Measurements from ENCODE around the gene ISY1. TPM values are rescaled to one million over a fixed set of nuclear protein-coding genes. Genes with fewer than 3 reads are reported as not detected.
"Not testable (repeated sequence)": the region's sequence is repeated elsewhere in the genome, so short reads cannot be mapped to it uniquely, and the experiment has no call there.

Gene ISY1
- total RNA-seq, 1 experiment from 2014 or later = 46.6 TPM

GRCh38 chr3:129120254-129121004 lies 40.4 kb downstream of the ISY1 start:
- peak; percentile 96 for DNase-seq (ENCODE audit: low read depth)

DNA sequence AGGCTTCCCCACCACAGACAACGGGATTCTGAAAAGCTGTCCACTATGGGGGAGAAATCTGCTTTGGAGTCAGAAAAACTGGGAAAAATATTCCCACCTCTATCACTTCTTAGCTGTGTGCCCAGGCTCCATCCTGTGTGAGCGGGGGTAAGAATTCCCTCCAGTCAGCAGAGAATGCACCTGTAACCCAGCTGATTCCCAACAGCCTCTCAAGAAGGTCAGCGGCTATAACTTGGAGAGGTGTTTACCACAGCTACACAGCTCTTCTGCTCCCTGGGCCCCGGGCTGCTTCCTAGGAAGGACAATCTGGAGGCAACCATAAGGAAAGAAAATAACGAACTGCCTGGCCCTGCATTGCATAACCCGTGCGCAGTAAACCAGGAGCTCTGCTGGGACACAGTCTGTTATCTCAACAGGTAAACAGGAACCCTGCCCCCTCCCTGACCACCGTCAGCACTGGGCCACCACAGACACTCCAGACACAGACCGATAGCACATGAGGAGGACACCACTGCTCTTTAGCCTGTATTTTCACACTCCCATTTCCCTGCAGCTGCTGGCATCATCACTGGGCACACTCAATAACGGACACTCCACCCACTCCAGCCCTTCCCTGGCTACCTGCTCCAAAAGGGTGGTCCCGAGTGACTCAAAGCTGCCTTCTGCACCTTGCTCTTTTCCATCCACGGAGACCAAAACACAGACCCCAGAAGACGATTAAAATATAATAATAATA lies 41.3 kb downstream of the ISY1 start:
- DNase-seq (ENCODE audit: low read depth) = no peak

DNA sequence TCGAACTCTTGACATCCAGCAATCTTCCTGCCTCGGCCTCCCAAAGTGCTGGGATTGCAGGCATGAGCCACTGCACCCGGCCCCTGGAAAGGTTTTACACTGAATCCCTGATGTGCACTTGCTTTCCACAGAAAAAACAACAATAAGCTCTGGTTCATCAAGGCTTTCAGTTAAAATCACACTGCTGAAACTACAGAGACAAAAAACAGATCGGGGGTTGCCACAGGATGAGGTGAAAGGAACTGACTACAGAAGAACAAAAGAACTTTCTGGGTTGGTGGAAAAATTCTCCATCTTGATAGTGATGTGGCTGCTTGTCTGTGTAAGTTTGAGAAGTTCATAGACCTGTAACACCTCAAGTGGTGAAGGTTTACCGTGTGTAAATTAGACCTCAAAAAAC lies 42.1 kb downstream of the ISY1 start:
- DNase-seq (ENCODE audit: low read depth) = no peak

DNA sequence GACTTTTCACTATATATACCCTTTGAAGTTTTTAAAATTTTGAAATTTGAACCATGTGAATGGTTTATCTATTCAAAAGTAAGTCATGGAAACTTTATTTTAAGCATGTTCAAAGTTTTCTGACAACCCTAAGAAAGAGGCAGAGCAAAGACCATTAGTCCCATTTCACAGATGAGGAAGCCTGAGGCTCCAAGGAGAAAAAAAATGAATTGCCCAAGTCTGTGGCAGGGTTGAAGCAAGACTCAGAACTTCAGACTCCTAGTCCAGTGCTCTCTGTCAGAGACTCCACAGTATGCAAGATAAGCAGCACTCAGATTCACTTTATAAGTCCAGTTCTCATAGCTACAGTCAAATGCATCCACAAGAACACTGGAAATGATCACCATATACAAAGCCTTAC lies 43.7 kb downstream of the ISY1 start:
- DNase-seq (ENCODE audit: low read depth) = no peak

GRCh38 chr3:129116482-129116946 lies 44.3 kb downstream of the ISY1 start:
- DNase-seq (ENCODE audit: low read depth) = no peak

- no peak for DNase-seq (ENCODE audit: low read depth)
Observed at GRCh38 chr3:129114455-129114854, 46.4 kb downstream of the ISY1 start.

GRCh38 chr3:129112308-129113052 lies 48.4 kb downstream of the ISY1 start:
- DNase-seq (ENCODE audit: low read depth) = no peak

GRCh38 chr3:129111076-129111780 lies 49.6 kb downstream of the ISY1 start:
- not testable (repeated sequence) for DNase-seq (ENCODE audit: low read depth)

GRCh38 chr3:129107793-129108192 lies 53.1 kb downstream of the ISY1 start:
- DNase-seq (ENCODE audit: low read depth) = no peak

DNA sequence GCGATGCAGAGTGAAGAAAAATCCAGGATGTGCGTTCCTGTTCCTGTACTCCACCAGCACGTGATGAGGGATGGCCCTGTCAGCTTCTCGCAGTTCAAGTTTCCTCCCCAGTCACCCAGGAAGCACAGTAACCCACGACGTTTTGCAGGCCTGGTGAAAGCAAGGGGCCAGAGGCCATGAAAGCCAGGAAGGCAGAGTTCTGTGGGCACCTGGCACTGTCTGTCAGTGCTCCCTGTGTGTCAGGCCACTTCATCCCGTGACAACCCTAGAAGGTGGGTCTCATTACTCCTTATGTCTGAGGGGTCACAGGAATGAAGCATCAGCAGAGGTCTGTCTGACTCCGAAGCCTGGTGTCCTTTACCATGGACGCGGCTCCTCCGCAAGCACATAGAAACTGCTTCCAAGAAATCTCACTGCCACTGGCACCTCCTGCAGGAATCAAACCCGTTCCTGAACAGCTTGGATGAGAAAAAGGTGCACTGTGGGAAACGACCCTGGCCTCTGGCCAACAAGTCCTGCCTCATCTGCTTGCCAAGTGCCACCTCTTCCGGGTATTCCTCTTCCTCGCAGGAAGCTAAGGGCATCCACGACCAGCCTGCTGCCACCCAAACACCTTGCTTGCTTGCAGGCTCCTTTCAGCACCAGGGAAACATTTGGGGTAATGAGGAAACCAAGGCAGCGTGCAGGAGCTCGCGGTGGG lies 53.8 kb downstream of the ISY1 start:
- no peak for DNase-seq (ENCODE audit: low read depth)

DNA sequence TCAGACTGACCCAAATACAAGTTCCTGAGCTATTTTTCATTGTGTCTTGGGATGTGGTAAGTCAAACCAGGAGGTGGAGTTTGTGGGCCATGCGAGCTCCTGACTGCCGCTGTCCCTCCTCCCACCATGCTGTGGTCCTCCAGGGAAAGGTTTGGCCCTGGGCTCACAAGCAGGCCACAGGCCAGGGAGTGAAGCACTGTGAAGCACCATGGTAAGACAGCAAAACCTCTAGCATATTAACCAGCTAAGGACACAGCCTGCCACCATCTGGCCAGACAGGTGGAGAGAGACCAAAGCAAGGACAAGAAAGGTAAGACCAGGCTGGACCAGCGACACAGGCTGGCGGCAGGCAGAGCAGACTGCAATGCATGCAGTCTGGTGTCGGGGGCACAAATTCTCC lies 54.5 kb downstream of the ISY1 start:
- DNase-seq (ENCODE audit: low read depth) = no peak

DNA sequence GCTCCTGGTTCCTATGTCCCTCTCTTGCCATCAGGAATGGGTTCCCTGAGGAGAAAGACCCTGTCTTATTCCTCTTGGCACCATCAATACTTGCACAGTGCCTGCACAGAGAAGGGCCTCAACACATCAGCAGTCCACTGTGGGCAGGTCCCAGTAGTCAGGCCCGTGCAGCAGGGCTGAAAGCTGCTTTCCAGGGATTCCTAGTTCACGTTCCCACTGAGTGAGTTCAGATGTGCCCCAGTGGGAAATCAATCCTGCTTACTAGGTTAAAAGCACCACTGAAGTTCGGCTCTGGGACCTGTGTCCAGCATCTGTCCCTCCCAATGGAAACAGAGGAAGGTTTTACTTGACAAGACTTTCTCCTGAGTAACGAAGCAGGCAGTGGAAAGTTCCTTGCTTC lies 55.0 kb downstream of the ISY1 start:
- no peak for DNase-seq (ENCODE audit: low read depth)

DNA sequence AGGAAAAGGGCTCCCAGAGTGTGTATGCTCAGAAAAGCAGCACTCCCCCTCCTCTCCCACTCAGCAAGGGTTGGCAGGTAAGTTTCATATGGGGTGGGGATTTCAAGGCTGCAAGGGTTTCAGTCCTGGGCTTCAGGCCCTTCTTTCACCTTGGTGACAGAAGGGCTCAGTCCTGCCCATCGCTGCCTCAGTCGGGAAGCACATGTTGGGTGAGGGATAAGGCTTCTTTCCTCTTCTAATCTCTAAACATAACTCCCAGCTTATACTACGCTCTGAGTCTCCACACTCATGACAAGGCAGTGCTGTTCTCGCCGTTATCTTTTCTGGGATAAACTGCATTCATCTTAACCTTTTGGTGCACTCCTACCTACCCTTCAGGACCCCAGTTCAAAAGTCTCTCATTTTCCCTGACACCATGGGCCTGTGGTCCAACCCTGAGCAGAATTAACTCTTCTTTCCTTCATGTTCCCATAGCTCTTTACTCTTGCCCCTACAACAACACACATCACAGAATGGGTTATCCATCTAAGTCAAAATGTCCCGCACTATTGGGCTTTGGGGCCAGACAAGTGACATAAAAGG lies 56.3 kb downstream of the ISY1 start:
- no peak for DNase-seq (ENCODE audit: low read depth)

DNA sequence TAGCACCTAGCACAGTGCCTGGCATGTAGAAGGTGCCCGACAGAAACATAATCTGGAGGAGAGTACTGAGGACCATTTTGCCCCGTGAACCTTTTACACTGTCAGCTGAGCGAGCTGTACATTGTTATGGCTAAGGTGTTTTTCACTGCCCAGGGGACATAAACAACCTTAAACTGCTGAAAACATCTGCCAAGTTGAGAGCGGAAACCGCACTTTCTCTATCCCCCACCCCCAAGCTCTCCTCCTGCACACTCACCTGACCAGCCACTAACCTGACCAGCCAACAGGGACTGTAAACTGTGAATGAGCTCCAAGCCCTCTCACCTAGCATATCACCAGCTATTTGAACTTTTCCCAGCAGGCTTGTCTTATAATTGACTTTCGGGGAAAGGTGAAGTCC lies 56.8 kb downstream of the ISY1 start:
- DNase-seq (ENCODE audit: low read depth) = no peak

GRCh38 chr3:129103296-129103695 lies 57.6 kb downstream of the ISY1 start:
- DNase-seq (ENCODE audit: low read depth) = no peak

- DNase-seq (ENCODE audit: low read depth) = no peak
Observed at GRCh38 chr3:129101370-129102138, 59.3 kb downstream of the ISY1 start.

- DNase-seq (ENCODE audit: low read depth) = no peak
Observed at GRCh38 chr3:129100274-129100673, 60.6 kb downstream of the ISY1 start.

- DNase-seq (ENCODE audit: low read depth) = no peak
Observed at GRCh38 chr3:129095285-129095684, 65.6 kb downstream of the ISY1 start.

- DNase-seq (ENCODE audit: low read depth) = not testable (repeated sequence)
Observed at GRCh38 chr3:129088312-129088711, 72.6 kb downstream of the ISY1 start.

- DNase-seq (ENCODE audit: low read depth) = not testable (repeated sequence)
Observed at GRCh38 chr3:129087904-129088303, 73.0 kb downstream of the ISY1 start.

Data from RPMI7951 (cell line).